IMR-90 (cell line): ENCODE measurements around the gene GJB3. TPM values are rescaled to one million over a fixed set of nuclear protein-coding genes. Genes with fewer than 3 reads are reported as not detected.

Experiments
- ATAC-seq: fragments of 200-7000 bp; cut with Tn5 transposase; 2 replicates; pipeline ENCODE4 v1.9.1; 2020; ENCODE audit warnings: low read depth, mild to moderate bottlenecking, moderate library complexity
- BruUV-seq: library from RNA; stranded (reverse); fragments of 400-500 nt; replicated peaks from 2 replicates; lab custom pipeline; 2021; lab: Mats Ljungman, UMichigan
- CTCF ChIA-PET: fragments of 300-600 bp; formaldehyde crosslinking; extraction: SDS; loops from one replicate; lab custom pipeline; 2021; ENCODE audit warnings: antibody characterized with exemption; lab: Yijun Ruan, JAX
- POLR2A ChIA-PET: fragments of 300-600 bp; sonication (Branson Sonifier 250); formaldehyde crosslinking; loops from one replicate; lab custom pipeline; 2022; ENCODE audit warnings: antibody characterized with exemption; ENCODE audit not compliant: unreplicated experiment; lab: Charles Lee
- DNase-seq: peaks from one replicate; pipeline ENCODE4 v3.0.0; 2013
- H2AFZ ChIP-seq: replicated peaks from 2 replicates; pipeline ENCODE3; 2013; ENCODE audit warnings: low read length, mild to moderate bottlenecking; ENCODE audit not compliant: poor library complexity
- H2AK5ac ChIP-seq: 2 replicates; pipeline ENCODE4 v1.6.1; 2013; ENCODE audit warnings: low read depth, low read length, inconsistent platforms
- H2AK9ac ChIP-seq: replicated peaks from 2 replicates; pipeline ENCODE3; 2013; ENCODE audit warnings: mild to moderate bottlenecking, low read depth, low read length, moderate library complexity; ENCODE audit not compliant: poor library complexity
- H2BK120ac ChIP-seq: 2 replicates; pipeline ENCODE4 v1.6.1; 2013; ENCODE audit warnings: low read depth, low read length, inconsistent platforms
- H2BK15ac ChIP-seq: 3 replicates; pipeline ENCODE4 v1.6.1; 2013; ENCODE audit warnings: low read depth, low read length, inconsistent platforms
- H2BK20ac ChIP-seq: 2 replicates; pipeline ENCODE4 v1.6.1; 2013; ENCODE audit warnings: low read depth, mild to moderate bottlenecking, inconsistent platforms, low read length, moderate library complexity
- H2BK5ac ChIP-seq: 2 replicates; pipeline ENCODE4 v1.6.1; 2013; ENCODE audit warnings: mild to moderate bottlenecking, low read depth, low read length, inconsistent platforms; ENCODE audit not compliant: poor library complexity, severe bottlenecking
- H3K14ac ChIP-seq: replicated peaks from 2 replicates; pipeline ENCODE4 v1.6.1; 2013; ENCODE audit warnings: low read depth, low read length, inconsistent platforms
- H3K18ac ChIP-seq: 2 replicates; pipeline ENCODE4 v1.6.1; 2013; ENCODE audit warnings: low read depth, low read length, control low read depth
- H3K23ac ChIP-seq: 2 replicates; pipeline ENCODE4 v1.6.1; 2013; ENCODE audit warnings: low read depth, low read length, inconsistent platforms
- H3K27ac ChIP-seq: 2 replicates; pipeline ENCODE4 v1.5.1; 2013; ENCODE audit warnings: mild to moderate bottlenecking, control low read depth, low read length; ENCODE audit not compliant: insufficient read depth
- H3K27me3 ChIP-seq: 2 replicates; pipeline ENCODE4 v1.6.1; 2013; ENCODE audit warnings: low read length; ENCODE audit not compliant: control insufficient read depth, insufficient read depth
- H3K36me3 ChIP-seq: 2 replicates; pipeline ENCODE4 v1.6.1; 2013; ENCODE audit warnings: low read length, mixed read lengths; ENCODE audit not compliant: control insufficient read depth, insufficient read depth
- H3K4ac ChIP-seq: 2 replicates; pipeline ENCODE4 v1.6.1; 2013; ENCODE audit warnings: low read depth, low read length, inconsistent platforms
- H3K4me1 ChIP-seq: 2 replicates; pipeline ENCODE4 v1.6.1; 2013; ENCODE audit warnings: low read length, mixed read lengths; ENCODE audit not compliant: control insufficient read depth, insufficient read depth
- H3K4me2 ChIP-seq: 2 replicates; pipeline ENCODE4 v1.6.1; 2013; ENCODE audit warnings: low read depth, mild to moderate bottlenecking, control low read depth, low read length, moderate library complexity
- H3K4me3 ChIP-seq: 2 replicates; pipeline ENCODE4 v1.5.1; 2013; ENCODE audit warnings: low read depth, mild to moderate bottlenecking, control low read depth, low read length, moderate library complexity; ENCODE audit not compliant: insufficient read depth
- H3K56ac ChIP-seq: 2 replicates; pipeline ENCODE4 v1.6.1; 2013; ENCODE audit warnings: low read length, inconsistent platforms; ENCODE audit not compliant: insufficient read depth; ENCODE audit errors: extremely low read depth
- H3K79me1 ChIP-seq, 2 experiments: 2 replicates each; pipeline ENCODE4 v1.6.1; 2013; ENCODE audit warnings: low read length in 2 of 2, inconsistent platforms in 1 of 2, low read depth in 1 of 2
- H3K9ac ChIP-seq: 2 replicates; pipeline ENCODE4 v1.6.1; 2013; ENCODE audit warnings: low read depth, low read length, control low read depth
- H3K9me1 ChIP-seq: 2 replicates; pipeline ENCODE4 v1.6.1; 2013; ENCODE audit warnings: low read length, inconsistent platforms; ENCODE audit not compliant: insufficient read depth
- H3K9me3 ChIP-seq: 2 replicates; pipeline ENCODE4 v1.6.1; 2013; ENCODE audit warnings: low read length; ENCODE audit not compliant: control insufficient read depth, insufficient read depth
- H4K20me1 ChIP-seq: 2 replicates; pipeline ENCODE4 v1.6.1; 2013; ENCODE audit warnings: low read length, inconsistent platforms; ENCODE audit not compliant: insufficient read depth
- H4K5ac ChIP-seq: 2 replicates; pipeline ENCODE4 v1.6.1; 2013; ENCODE audit warnings: mild to moderate bottlenecking, low read depth, low read length, control low read depth
- H4K8ac ChIP-seq, 2 experiments: 2 replicates each; pipeline ENCODE4 v1.6.1; 2013; ENCODE audit warnings: low read depth in 2 of 2, low read length in 2 of 2, control low read depth in 1 of 2, inconsistent platforms in 1 of 2
- H4K91ac ChIP-seq: 2 replicates; pipeline ENCODE4 v1.6.1; 2013; ENCODE audit warnings: low read depth, low read length, inconsistent platforms; ENCODE audit not compliant: insufficient read depth
- BHLHE40 ChIP-seq: fragments of 150-350 bp; IDR thresholded peaks from 2 replicates; pipeline ENCODE4 v1.6.1; 2016; ENCODE audit warnings: mild to moderate bottlenecking, low read depth, low read length
- CTCF ChIP-seq: conservative IDR thresholded peaks from 2 replicates; pipeline ENCODE4 v1.5.1; 2012; ENCODE audit warnings: mild to moderate bottlenecking, low read depth, low read length, improper control_type of control experiment
- ELK1 ChIP-seq: fragments of 150-350 bp; IDR thresholded peaks from 2 replicates; pipeline ENCODE4 v1.6.1; 2016; ENCODE audit warnings: low read depth, mild to moderate bottlenecking, low read length, moderate library complexity, borderline replicate concordance
- FOS ChIP-seq: fragments of 150-350 bp; IDR thresholded peaks from 2 replicates; pipeline ENCODE4 v1.6.1; 2016; ENCODE audit warnings: low read depth, low read length
- MAFK ChIP-seq: IDR thresholded peaks from 2 replicates; pipeline ENCODE4 v1.6.1; 2012; ENCODE audit warnings: low read depth, low read length, improper control_type of control experiment
- MAZ ChIP-seq: IDR thresholded peaks from 2 replicates; pipeline ENCODE4 v1.6.1; 2012; ENCODE audit warnings: low read depth, mild to moderate bottlenecking, low read length, improper control_type of control experiment, moderate library complexity, borderline replicate concordance
- MXI1 ChIP-seq: IDR thresholded peaks from 2 replicates; pipeline ENCODE4 v1.6.1; 2012; ENCODE audit warnings: low read depth, mild to moderate bottlenecking, low read length, moderate library complexity, borderline replicate concordance
- RCOR1 ChIP-seq: IDR thresholded peaks from 2 replicates; pipeline ENCODE4 v1.6.1; 2012; ENCODE audit warnings: mild to moderate bottlenecking, low read length, improper control_type of control experiment; ENCODE audit not compliant: insufficient replicate concordance
- RFX5 ChIP-seq: IDR thresholded peaks from 2 replicates; pipeline ENCODE4 v1.8.0; 2012; ENCODE audit warnings: low read depth, mild to moderate bottlenecking, low read length, moderate library complexity
- SMC3 ChIP-seq: fragments of 150-350 bp; IDR thresholded peaks from 2 replicates; pipeline ENCODE4 v1.6.1; 2016; ENCODE audit warnings: low read depth, mild to moderate bottlenecking, antibody characterized with exemption, low read length, moderate library complexity
- USF2 ChIP-seq: fragments of 150-350 bp; IDR thresholded peaks from 2 replicates; pipeline ENCODE4 v1.6.1; 2017; ENCODE audit warnings: mild to moderate bottlenecking, antibody characterized with exemption, low read length, low read depth
- WGBS, 2 experiments: methylation state at CpG; one replicate each; pipeline versions ENCODE4 v1.1.5 to v1.1.7; 2013; ENCODE audit warnings: missing lambda C conversion rate in 2 of 2; ENCODE audit not compliant: insufficient read length in 1 of 2; ENCODE audit errors: extremely low coverage in 2 of 2; 5-methylcytosine and 5-hydroxymethylcytosine counted together
- dilution Hi-C: fragments of 300-500 bp; cut with HindIII; formaldehyde crosslinking; loops from one replicate; pipeline ENCODE4 v1.14.3; 2018; ENCODE audit warnings: low sequenced_read_pairs; ENCODE audit not compliant: unreplicated experiment
- in situ Hi-C: fragments of 300-500 bp; cut with MboI; formaldehyde crosslinking; loops from 3 replicates; pipeline ENCODE4 v1.14.3; 2019; ENCODE audit warnings: low sequenced_read_pairs, inconsistent platforms, mixed read lengths
- intact Hi-C: fragments of 100-400 bp; cut with micrococcal nuclease; formaldehyde crosslinking; loops from 2 replicates; pipeline ENCODE4 v1.10.0; 2022
- polyA plus RNA-seq, 3 experiments: library from polyadenylated mRNA; depleted of rRNA; stranded (reverse); fragments of >200 nt; gene quantifications; 2 replicates each; pipeline ENCODE4 v1.2.3, GENCODE V29; 2012; ENCODE audit warnings: low replicate concordance in 1 of 3
- total RNA-seq: library from RNA; depleted of rRNA; stranded (reverse); fragments of >200 nt; gene quantifications from 2 replicates; pipeline ENCODE4 v1.2.3, GENCODE V29; 2012

The GJB3 gene
- total and polyA plus RNA-seq, 2 of the 4 experiments (the other 2 are of a cell fraction), result not detected

GRCh38 chr1:34771573-34772371 lies 9.2 kb upstream of the GJB3 start:
- no peak overlapping the region for H4K8ac ChIP-seq
- no peak overlapping the region for H2BK120ac ChIP-seq
- no peaks in the 10 kb centered on the region for H3K9me1 ChIP-seq
- no peak overlapping the region for H3K4ac ChIP-seq
- intact Hi-C loops, result no loop called here
- 50% methylated on average over 4 of the region's 16 CpGs; no CpG with 5 or more reads in 1 of the 2 experiments for WGBS, 2 experiments
- no peak overlapping the region for H2BK5ac ChIP-seq
- no peak overlapping the region for H3K4me3 ChIP-seq
- no peak overlapping the region for H2AFZ ChIP-seq
- no peaks in the 10 kb centered on the region for H3K9me3 ChIP-seq
- DNase-seq, result no peak
- no peak overlapping the region for H2AK5ac ChIP-seq
- no peak overlapping the region for H2AK9ac ChIP-seq
- no peaks in the 10 kb centered on the region for H4K20me1 ChIP-seq
- no peak overlapping the region for H3K23ac ChIP-seq
- no peaks in the 10 kb centered on the region for H3K36me3 ChIP-seq
- H3K4me1 ChIP-seq, result no peaks in the 10 kb centered on the region
- no peaks in the 10 kb centered on the region for H3K79me1 ChIP-seq
- dilution Hi-C loops, result no loop called here
- in situ Hi-C loops, result no loop called here
- H3K18ac ChIP-seq, result no peak overlapping the region
- no peak overlapping the region for H2BK20ac ChIP-seq
- H3K27me3 ChIP-seq, result peaks cover 7% of the 10 kb centered on the region
- H4K5ac ChIP-seq, result no peak overlapping the region
- BruUV-seq, result no TSS peak
- no peak overlapping the region for H3K27ac ChIP-seq
- no peak overlapping the region for H3K9ac ChIP-seq
- no peak for TF ChIP-seq RFX5
- no peak for TF ChIP-seq USF2
- no peak for TF ChIP-seq BHLHE40
- no peak for TF ChIP-seq CTCF
- no peak for TF ChIP-seq MAZ
- no peak for TF ChIP-seq ELK1
- no peak for TF ChIP-seq FOS
- no peak for TF ChIP-seq MXI1
- TF ChIP-seq SMC3, result no peak
- no peak for TF ChIP-seq MAFK
- no peak for TF ChIP-seq RCOR1
- no peak overlapping the region for H3K56ac ChIP-seq
- no peak overlapping the region for H3K14ac ChIP-seq
- ChIA-PET POLR2A (no interaction called here), CTCF (no interaction called here)
- no peak for ATAC-seq
- no peak overlapping the region for H2BK15ac ChIP-seq
- no peak overlapping the region for H3K4me2 ChIP-seq
- no peak overlapping the region for H4K91ac ChIP-seq
